Osteoblast (primary cell): ENCODE measurements around the gene AQP12A. TPM values are rescaled to one million over a fixed set of nuclear protein-coding genes. Genes with fewer than 3 reads are reported as not detected.

Experiments
- DNase-seq: peaks from one replicate; pipeline ENCODE4 v3.0.0; 2011; ENCODE audit warnings: low spot score, mixed read lengths; ENCODE audit not compliant: insufficient read length; ENCODE audit errors: missing footprints
- H2AFZ ChIP-seq: 2 replicates; pipeline ENCODE4 v1.6.0; 2011; ENCODE audit warnings: mild to moderate bottlenecking, low read length
- H3K27ac ChIP-seq: 2 replicates; pipeline ENCODE4 v1.5.1; 2011; ENCODE audit warnings: mild to moderate bottlenecking, low read depth, low read length, moderate library complexity
- H3K27me3 ChIP-seq: 2 replicates; pipeline ENCODE4 v1.6.0; 2012; ENCODE audit warnings: mild to moderate bottlenecking, control low read depth, inconsistent platforms, low read length, moderate library complexity; ENCODE audit not compliant: insufficient read depth
- H3K36me3 ChIP-seq: 2 replicates; pipeline ENCODE4 v1.5.1; 2011; ENCODE audit warnings: mild to moderate bottlenecking, low read length, control low read depth, moderate library complexity; ENCODE audit not compliant: insufficient read depth
- H3K4me1 ChIP-seq: 2 replicates; pipeline ENCODE4 v1.5.1; 2011; ENCODE audit warnings: mild to moderate bottlenecking, low read length, control low read depth, moderate library complexity; ENCODE audit not compliant: insufficient read depth
- H3K4me2 ChIP-seq: 2 replicates; pipeline ENCODE4 v1.6.0; 2011; ENCODE audit warnings: mild to moderate bottlenecking, low read length; ENCODE audit not compliant: insufficient read depth
- H3K4me3 ChIP-seq: fragments of 200-600 bp; sonication (generic); 3 replicates; pipeline ENCODE4 v1.5.1; 2012; ENCODE audit warnings: mild to moderate bottlenecking, low read length, inconsistent platforms; ENCODE audit not compliant: insufficient read depth
- H3K79me2 ChIP-seq: 2 replicates; pipeline ENCODE4 v1.6.0; 2012; ENCODE audit warnings: mild to moderate bottlenecking, low read length, control low read depth, inconsistent platforms; ENCODE audit not compliant: insufficient read depth
- H3K9me3 ChIP-seq: 2 replicates; pipeline ENCODE4 v1.5.1; 2011; ENCODE audit warnings: low read depth, low read length, control low read depth
- H4K20me1 ChIP-seq: 2 replicates; pipeline ENCODE4 v1.6.0; 2012; ENCODE audit warnings: mild to moderate bottlenecking, low read length, control low read depth; ENCODE audit not compliant: insufficient read depth
- total RNA-seq: library from RNA; depleted of rRNA; stranded (reverse); fragments of >200 nt; gene quantifications from 2 replicates; pipeline ENCODE4 v1.2.3, GENCODE V29; 2012
- TF ChIP-seq, protein P1 (sequence below): IDR thresholded peaks from 2 replicates; pipeline ENCODE4 v1.5.1; 2011; ENCODE audit warnings: mild to moderate bottlenecking, low read depth, low read length, moderate library complexity; ENCODE audit errors: extremely low read depth

AQP12A gene
- total RNA-seq, 1 donor = not detected

DNA sequence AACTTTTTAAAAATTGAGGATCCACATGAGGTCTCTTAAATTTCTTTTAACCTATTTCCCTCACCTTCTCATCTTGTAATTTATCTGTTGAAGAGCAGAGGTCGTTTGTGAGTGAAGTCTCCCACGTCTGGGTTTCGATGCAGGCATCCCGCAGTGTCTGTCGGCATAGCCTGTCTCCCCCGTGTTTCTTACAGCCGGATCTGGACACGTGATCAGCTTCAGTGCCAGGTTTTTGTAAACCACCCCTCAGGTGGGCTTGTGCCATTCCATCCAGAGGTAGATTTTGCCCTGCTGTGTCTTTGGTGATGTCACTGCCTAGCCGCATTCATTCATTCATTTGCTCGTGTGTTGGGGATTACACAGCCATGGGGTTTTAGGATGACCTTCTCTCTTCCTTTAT lies 16.2 kb downstream of the AQP12A start:
- TF ChIP-seq, protein P1, sequence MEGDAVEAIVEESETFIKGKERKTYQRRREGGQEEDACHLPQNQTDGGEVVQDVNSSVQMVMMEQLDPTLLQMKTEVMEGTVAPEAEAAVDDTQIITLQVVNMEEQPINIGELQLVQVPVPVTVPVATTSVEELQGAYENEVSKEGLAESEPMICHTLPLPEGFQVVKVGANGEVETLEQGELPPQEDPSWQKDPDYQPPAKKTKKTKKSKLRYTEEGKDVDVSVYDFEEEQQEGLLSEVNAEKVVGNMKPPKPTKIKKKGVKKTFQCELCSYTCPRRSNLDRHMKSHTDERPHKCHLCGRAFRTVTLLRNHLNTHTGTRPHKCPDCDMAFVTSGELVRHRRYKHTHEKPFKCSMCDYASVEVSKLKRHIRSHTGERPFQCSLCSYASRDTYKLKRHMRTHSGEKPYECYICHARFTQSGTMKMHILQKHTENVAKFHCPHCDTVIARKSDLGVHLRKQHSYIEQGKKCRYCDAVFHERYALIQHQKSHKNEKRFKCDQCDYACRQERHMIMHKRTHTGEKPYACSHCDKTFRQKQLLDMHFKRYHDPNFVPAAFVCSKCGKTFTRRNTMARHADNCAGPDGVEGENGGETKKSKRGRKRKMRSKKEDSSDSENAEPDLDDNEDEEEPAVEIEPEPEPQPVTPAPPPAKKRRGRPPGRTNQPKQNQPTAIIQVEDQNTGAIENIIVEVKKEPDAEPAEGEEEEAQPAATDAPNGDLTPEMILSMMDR = no peak
- Histone ChIP-seq H4K20me1 (no peaks in the 10 kb centered on the region), H2AFZ (no peak overlapping the region), H3K4me1 (no peaks in the 10 kb centered on the region), H3K4me2 (no peak overlapping the region), H3K9me3 (no peaks in the 10 kb centered on the region), H3K27me3 (peaks cover 38% of the 10 kb centered on the region), H3K27ac (no peak overlapping the region), H3K36me3 (no peaks in the 10 kb centered on the region), H3K79me2 (no peaks in the 10 kb centered on the region), H3K4me3 (no peak overlapping the region)
- no peak for DNase-seq

DNA sequence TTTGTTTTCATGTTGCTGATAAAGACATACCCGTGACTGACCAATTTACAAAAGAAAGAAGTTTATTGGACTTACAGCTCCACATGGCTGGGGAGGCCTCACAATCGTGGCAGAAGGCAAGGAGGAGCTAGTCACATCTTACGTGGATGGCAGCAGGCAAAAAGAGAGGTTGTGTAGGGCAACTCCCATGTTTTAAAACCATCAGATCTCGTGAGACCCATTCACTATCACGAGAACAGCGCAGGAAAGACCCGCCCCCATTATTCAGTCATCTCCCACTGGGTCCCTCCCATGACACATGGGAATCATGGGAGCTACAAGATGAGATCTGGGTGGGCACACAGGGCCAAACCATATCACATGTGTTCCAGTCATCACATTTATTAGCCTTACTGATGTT lies 16.8 kb downstream of the AQP12A start:
- no peaks in the 10 kb centered on the region for H3K4me1 ChIP-seq
- no peaks in the 10 kb centered on the region for H3K36me3 ChIP-seq
- peaks cover 35% of the 10 kb centered on the region for H3K27me3 ChIP-seq
- TF ChIP-seq, protein P1 = no peak
- H2AFZ ChIP-seq = no peak overlapping the region
- no peak overlapping the region for H3K4me3 ChIP-seq
- no peak for DNase-seq
- H3K9me3 ChIP-seq = no peaks in the 10 kb centered on the region
- no peaks in the 10 kb centered on the region for H3K79me2 ChIP-seq
- H3K27ac ChIP-seq = no peak overlapping the region
- no peaks in the 10 kb centered on the region for H4K20me1 ChIP-seq
- no peak overlapping the region for H3K4me2 ChIP-seq

DNA sequence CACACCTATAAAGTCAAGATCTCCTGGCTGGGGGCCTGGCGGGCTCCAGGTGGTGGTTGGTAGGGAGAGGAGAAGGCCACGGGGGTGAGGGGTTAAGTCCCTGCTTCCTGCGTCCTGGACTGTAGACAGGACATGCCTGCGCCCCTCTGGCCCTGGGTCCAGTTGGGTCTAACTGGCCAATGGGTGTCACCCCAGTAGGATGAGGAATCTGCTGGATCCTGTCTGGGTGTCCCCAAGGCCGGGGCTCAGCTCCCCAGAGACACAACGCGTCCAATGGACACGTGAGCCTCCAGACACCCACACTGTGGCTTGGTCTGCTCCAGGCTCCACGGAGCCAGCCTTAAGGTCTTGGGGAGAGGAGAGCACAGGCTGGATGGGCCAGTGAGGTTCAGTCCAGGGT lies 19.6 kb downstream of the AQP12A start:
- TF ChIP-seq, protein P1 = no peak
- Histone ChIP-seq H2AFZ (no peak overlapping the region), H3K4me1 (no peaks in the 10 kb centered on the region), H3K27ac (no peak overlapping the region), H3K27me3 (peaks cover 34% of the 10 kb centered on the region), H3K79me2 (no peaks in the 10 kb centered on the region), H3K36me3 (no peaks in the 10 kb centered on the region), H3K9me3 (no peaks in the 10 kb centered on the region), H3K4me3 (no peak overlapping the region), H4K20me1 (no peaks in the 10 kb centered on the region), H3K4me2 (no peak overlapping the region)
- no peak for DNase-seq

DNA sequence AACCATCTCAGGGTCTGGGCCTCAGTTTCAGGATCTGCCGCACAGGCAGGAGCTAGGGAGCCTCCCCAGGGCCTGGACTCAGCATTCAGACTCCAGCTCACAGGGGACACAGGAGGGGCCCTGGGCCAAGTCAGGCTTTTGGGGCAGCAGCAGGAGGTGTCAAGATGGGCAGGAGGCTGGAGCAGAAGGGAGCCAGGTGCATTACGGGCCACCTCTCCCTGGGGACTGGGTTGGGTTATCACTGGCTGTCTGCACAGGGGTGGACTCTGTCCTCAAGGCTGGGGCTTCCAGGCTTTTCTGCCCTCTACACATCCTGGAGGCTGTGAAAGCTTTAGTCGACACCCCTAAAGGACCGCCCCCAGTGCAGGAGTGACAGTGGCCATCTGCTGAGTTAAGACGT lies 20.0 kb downstream of the AQP12A start:
- TF ChIP-seq, protein P1 = no peak
- no peak for DNase-seq
- Histone ChIP-seq H3K4me2 (no peak overlapping the region), H3K36me3 (no peaks in the 10 kb centered on the region), H3K27ac (no peak overlapping the region), H3K79me2 (no peaks in the 10 kb centered on the region), H4K20me1 (no peaks in the 10 kb centered on the region), H3K4me1 (no peaks in the 10 kb centered on the region), H3K4me3 (no peak overlapping the region), H2AFZ (no peak overlapping the region), H3K9me3 (no peaks in the 10 kb centered on the region), H3K27me3 (peaks cover 30% of the 10 kb centered on the region)
